SK-N-SH (cell line): Measurements from ENCODE around the gene SNCAIP. TPM values are rescaled to one million over a fixed set of nuclear protein-coding genes. Genes with fewer than 3 reads are reported as not detected.

Experiments
- CTCF ChIA-PET: fragments of 300-600, 350-600 bp; formaldehyde crosslinking; extraction: SDS; loops from one replicate; lab custom pipeline; 2021; lab: Yijun Ruan, JAX
- POLR2A ChIA-PET: fragments of 350-600 bp; sonication (Branson Sonifier 250); formaldehyde crosslinking; extraction: SDS; loops from one replicate; lab custom pipeline; 2020; ENCODE audit warnings: antibody characterized with exemption, inconsistent platforms; lab: Yijun Ruan, JAX
- DNase-seq: peaks from one replicate; pipeline ENCODE4 v3.0.0; 2012
- H2AFZ ChIP-seq: fragments of 200-600 bp; sonication (generic); 2 replicates; pipeline ENCODE4 v1.8.1; 2016; ENCODE audit warnings: antibody characterized with exemption, mild to moderate bottlenecking, low read depth
- H3F3A ChIP-seq: fragments of 200-600 bp; sonication (generic); replicated peaks from 2 replicates; pipeline ENCODE3; 2016; ENCODE audit warnings: antibody characterized with exemption, mild to moderate bottlenecking; ENCODE audit not compliant: insufficient read depth
- H3K27ac ChIP-seq, 2 experiments: fragments of 200-500 bp in 1 of 2; fragments of 200-600 bp in 1 of 2; sonication (Bioruptor generic) in 1 of 2; sonication (generic), shearing (Covaris generic) in 1 of 2; 2 replicates each; pipeline versions ENCODE4 v1.5.1 to v1.6.1; 2014 to 2016; ENCODE audit warnings: low read depth in 2 of 2, inconsistent platforms in 1 of 2, low read length in 1 of 2, mild to moderate bottlenecking in 1 of 2, mixed read lengths in 1 of 2
- H3K27me3 ChIP-seq: fragments of 200-600 bp; sonication (generic), shearing (Covaris generic); 2 replicates; pipeline ENCODE4 v1.6.1; 2016; ENCODE audit warnings: mixed run types; ENCODE audit not compliant: insufficient read depth
- H3K36me3 ChIP-seq, 2 experiments: fragments of 200-500 bp in 1 of 2; fragments of 200-600 bp in 1 of 2; sonication (Bioruptor generic) in 1 of 2; sonication (generic) in 1 of 2; replicated peaks in 1 of 2; 2 replicates each; pipeline versions ENCODE3 to v1.5.1; 2014 to 2016; ENCODE audit warnings: low read length in 1 of 2, mild to moderate bottlenecking in 1 of 2; ENCODE audit not compliant: insufficient read depth in 2 of 2, control insufficient read depth in 1 of 2
- H3K4me1 ChIP-seq, 2 experiments: fragments of 200-500 bp in 1 of 2; fragments of 200-600 bp in 1 of 2; sonication (Bioruptor generic) in 1 of 2; sonication (generic), shearing (Covaris generic) in 1 of 2; 2 replicates each; pipeline versions ENCODE4 v1.5.1 to v1.6.1; 2014 to 2016; ENCODE audit warnings: low read depth in 1 of 2, low read length in 1 of 2, mixed run types in 1 of 2; ENCODE audit not compliant: insufficient read depth in 2 of 2, control insufficient read depth in 1 of 2
- H3K4me2 ChIP-seq: fragments of 200-600 bp; sonication (generic), shearing (Covaris generic); 2 replicates; pipeline ENCODE4 v1.6.1; 2017; ENCODE audit warnings: mixed run types
- H3K4me3 ChIP-seq, 2 experiments: fragments of 200-500 bp in 1 of 2; fragments of 200-600 bp in 1 of 2; sonication (Bioruptor generic) in 1 of 2; sonication (generic), shearing (Covaris generic) in 1 of 2; 2 replicates each; pipeline versions ENCODE4 v1.5.1 to v1.8.1; 2014 to 2016; ENCODE audit warnings: low read depth in 2 of 2, inconsistent platforms in 1 of 2, low read length in 1 of 2, mild to moderate bottlenecking in 1 of 2, mixed read lengths in 1 of 2, moderate library complexity in 1 of 2
- H3K79me2 ChIP-seq: fragments of 200-600 bp; sonication (generic); 2 replicates; pipeline ENCODE4 v1.8.1; 2017; ENCODE audit warnings: mild to moderate bottlenecking; ENCODE audit not compliant: insufficient read depth
- H3K9ac ChIP-seq: fragments of 200-600 bp; sonication (generic); 2 replicates; pipeline ENCODE4 v1.6.1; 2017; ENCODE audit warnings: mixed run types
- H3K9me2 ChIP-seq: fragments of 200-600 bp; sonication (generic); 2 replicates; pipeline ENCODE4 v1.6.1; 2017; ENCODE audit warnings: mixed run types
- H3K9me3 ChIP-seq: fragments of 200-600 bp; sonication (generic); 2 replicates; pipeline ENCODE4 v1.6.1; 2017; ENCODE audit warnings: mixed run types, mild to moderate bottlenecking, moderate library complexity
- H4K20me1 ChIP-seq: fragments of 200-600 bp; sonication (generic); 2 replicates; pipeline ENCODE4 v1.6.1; 2017; ENCODE audit warnings: mild to moderate bottlenecking, mixed run types; ENCODE audit not compliant: insufficient read depth
- EP300 ChIP-seq, 2 experiments: IDR thresholded peaks; 2 replicates each; pipeline versions ENCODE4 v1.4.0 to v1.6.1; 2012; ENCODE audit warnings: borderline replicate concordance in 1 of 2, low read depth in 1 of 2, low read length in 1 of 2
- EZH2phosphoT487 ChIP-seq: fragments of 200-600 bp; sonication (generic); IDR thresholded peaks from 2 replicates; pipeline ENCODE4 v1.6.1; 2017; ENCODE audit warnings: low read depth, mixed run types, mild to moderate bottlenecking, antibody characterized with exemption, moderate library complexity, borderline replicate concordance
- FOSL2 ChIP-seq: IDR thresholded peaks from 2 replicates; pipeline ENCODE4 v1.4.0; 2012; ENCODE audit warnings: low read depth, mild to moderate bottlenecking, moderate library complexity, borderline replicate concordance
- FOXJ3 ChIP-seq: sonication (generic); formaldehyde crosslinking; IDR thresholded peaks from 2 replicates; pipeline ENCODE4 v1.5.1; 2020; ENCODE audit warnings: mild to moderate bottlenecking, missing genetic modification reagents
- GABPA ChIP-seq: IDR thresholded peaks from 2 replicates; pipeline ENCODE4 v1.4.0; 2012; ENCODE audit warnings: low read depth, mild to moderate bottlenecking
- GATA2 ChIP-seq: sonication (generic); formaldehyde crosslinking; IDR thresholded peaks from 2 replicates; pipeline ENCODE4 v1.5.0; 2020; ENCODE audit warnings: mild to moderate bottlenecking, missing genetic modification reagents
- MXI1 ChIP-seq: IDR thresholded peaks from 2 replicates; pipeline ENCODE4 v1.6.1; 2012; ENCODE audit warnings: mild to moderate bottlenecking, low read depth, low read length, improper control_type of control experiment
- NRF1 ChIP-seq: IDR thresholded peaks from 2 replicates; pipeline ENCODE4 v1.6.1; 2012; ENCODE audit warnings: low read depth, mild to moderate bottlenecking, low read length
- POLR2AphosphoS5 ChIP-seq: IDR thresholded peaks from 2 replicates; pipeline ENCODE4 v1.6.1; 2012; ENCODE audit warnings: low read depth, low read length
- RCOR1 ChIP-seq: fragments of 150-350 bp; IDR thresholded peaks from 2 replicates; pipeline ENCODE4 v1.6.1; 2017; ENCODE audit warnings: antibody characterized with exemption, low read length
- RFX5 ChIP-seq: IDR thresholded peaks from 2 replicates; pipeline ENCODE4 v1.6.1; 2012; ENCODE audit warnings: mild to moderate bottlenecking, improper control_type of control experiment, low read length
- SIN3A ChIP-seq: IDR thresholded peaks from 2 replicates; pipeline ENCODE4 v1.6.1; 2012; ENCODE audit warnings: low read depth, mild to moderate bottlenecking, low read length, moderate library complexity, borderline replicate concordance
- SMC3 ChIP-seq: IDR thresholded peaks from 2 replicates; pipeline ENCODE4 v1.6.1; 2012; ENCODE audit warnings: low read depth, low read length, improper control_type of control experiment
- TAF1 ChIP-seq: IDR thresholded peaks from 2 replicates; pipeline ENCODE4 v1.6.1; 2012; ENCODE audit warnings: low read depth, mild to moderate bottlenecking, low read length, moderate library complexity, borderline replicate concordance
- YY1 ChIP-seq: IDR thresholded peaks from 2 replicates; pipeline ENCODE4 v1.4.0; 2012; ENCODE audit warnings: low read depth, mild to moderate bottlenecking
- WGBS: methylation state at CpG from one replicate; pipeline ENCODE4 v1.1.6; 2017; ENCODE audit warnings: low lambda C conversion rate; 5-methylcytosine and 5-hydroxymethylcytosine counted together
- polyA plus RNA-seq, 3 experiments: library from polyadenylated mRNA; depleted of rRNA; stranded (reverse); fragments of >200 nt; gene quantifications; 2 replicates each; pipeline ENCODE4 v1.2.3, GENCODE V29; 2012
- TF ChIP-seq, protein P1 (sequence below): fragments of 150-350 bp; IDR thresholded peaks from 2 replicates; pipeline ENCODE4 v1.6.1; 2016; ENCODE audit warnings: mild to moderate bottlenecking, low read depth, low read length
- TF ChIP-seq, protein P2 (sequence below): IDR thresholded peaks from 2 replicates; pipeline ENCODE4 v1.4.0; 2012; ENCODE audit warnings: low read depth, borderline replicate concordance
- TF ChIP-seq, protein P3 (sequence below): IDR thresholded peaks from 2 replicates; pipeline ENCODE4; 2012
- TF ChIP-seq, protein P4 (sequence below): IDR thresholded peaks from 2 replicates; pipeline ENCODE4 v1.4.0; 2012; ENCODE audit warnings: low read depth

The SNCAIP gene
- polyA plus RNA-seq, 1 of the 3 experiments (the other 2 are of a cell fraction), result not detected

GRCh38 chr5:122310889-122311288, 1.1 kb upstream of the SNCAIP start:
- Histone ChIP-seq H3K27ac (no peak overlapping the region), H2AFZ (no peak overlapping the region), H4K20me1 (no peaks in the 10 kb centered on the region), H3K36me3 (no peaks in the 10 kb centered on the region), H3K27me3 (peaks cover 11% of the 10 kb centered on the region), H3K4me2 (no peak overlapping the region), H3K9ac (no peak overlapping the region), H3F3A (no peaks in the 10 kb centered on the region), H3K4me1 (peaks cover 0 to 8% of the 10 kb centered on the region in 2 experiments; a peak in 2 of 4 replicates), H3K9me2 (no peaks in the 10 kb centered on the region), H3K4me3 (no peak overlapping the region), H3K9me3 (no peaks in the 10 kb centered on the region), H3K79me2 (no peaks in the 10 kb centered on the region)
- TF ChIP-seq POLR2AphosphoS5, result no peak
- TF ChIP-seq RCOR1, result no peak
- TF ChIP-seq, protein P1, sequence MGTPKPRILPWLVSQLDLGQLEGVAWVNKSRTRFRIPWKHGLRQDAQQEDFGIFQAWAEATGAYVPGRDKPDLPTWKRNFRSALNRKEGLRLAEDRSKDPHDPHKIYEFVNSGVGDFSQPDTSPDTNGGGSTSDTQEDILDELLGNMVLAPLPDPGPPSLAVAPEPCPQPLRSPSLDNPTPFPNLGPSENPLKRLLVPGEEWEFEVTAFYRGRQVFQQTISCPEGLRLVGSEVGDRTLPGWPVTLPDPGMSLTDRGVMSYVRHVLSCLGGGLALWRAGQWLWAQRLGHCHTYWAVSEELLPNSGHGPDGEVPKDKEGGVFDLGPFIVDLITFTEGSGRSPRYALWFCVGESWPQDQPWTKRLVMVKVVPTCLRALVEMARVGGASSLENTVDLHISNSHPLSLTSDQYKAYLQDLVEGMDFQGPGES, result no peak
- TF ChIP-seq, protein P2, sequence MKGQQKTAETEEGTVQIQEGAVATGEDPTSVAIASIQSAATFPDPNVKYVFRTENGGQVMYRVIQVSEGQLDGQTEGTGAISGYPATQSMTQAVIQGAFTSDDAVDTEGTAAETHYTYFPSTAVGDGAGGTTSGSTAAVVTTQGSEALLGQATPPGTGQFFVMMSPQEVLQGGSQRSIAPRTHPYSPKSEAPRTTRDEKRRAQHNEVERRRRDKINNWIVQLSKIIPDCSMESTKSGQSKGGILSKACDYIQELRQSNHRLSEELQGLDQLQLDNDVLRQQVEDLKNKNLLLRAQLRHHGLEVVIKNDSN, result no peak
- TF ChIP-seq NRF1, result no peak
- no peak for TF ChIP-seq FOXJ3 (CRISPR knock-in tag)
- no peak for DNase-seq
- 95% methylated on average over 7 of the region's 7 CpGs for WGBS
- POLR2A ChIA-PET, result no interaction called here
- CTCF ChIA-PET, result interaction anchor here (0.8 kb wide), 1 partner anchor 13 kb away, joined by 3 read pairs; no protein-coding TSS in a partner anchor

GRCh38 chr5:122311497-122311960, 508 bp upstream of the SNCAIP start:
- H3K36me3 ChIP-seq, result no peaks in the 10 kb centered on the region
- H3K9me3 ChIP-seq, result no peaks in the 10 kb centered on the region
- peaks cover 11% of the 10 kb centered on the region for H3K27me3 ChIP-seq
- DNase-seq, result no peak
- H3K79me2 ChIP-seq, result no peaks in the 10 kb centered on the region
- peak overlapping the region; percentile 50; the same call in 1 of the 2 replicates for H3K4me2 ChIP-seq
- TF ChIP-seq, protein P1, result no peak
- TF ChIP-seq SMC3 (no peak), YY1 (no peak), TAF1 (no peak), POLR2AphosphoS5 (no peak), SIN3A (no peak), MXI1 (no peak), EP300 (IDR thresholded peaks at IDR 0.05; ENCODE audit: borderline replicate concordance in 1 of 2, low read depth in 1 of 2, low read length in 1 of 2) (no peak), FOXJ3 (CRISPR knock-in tag) (no peak), FOSL2 (no peak), GABPA (no peak), GATA2 (CRISPR knock-in tag) (no peak), NRF1 (no peak), RFX5 (no peak), EZH2phosphoT487 (no peak)
- TF ChIP-seq, protein P3, sequence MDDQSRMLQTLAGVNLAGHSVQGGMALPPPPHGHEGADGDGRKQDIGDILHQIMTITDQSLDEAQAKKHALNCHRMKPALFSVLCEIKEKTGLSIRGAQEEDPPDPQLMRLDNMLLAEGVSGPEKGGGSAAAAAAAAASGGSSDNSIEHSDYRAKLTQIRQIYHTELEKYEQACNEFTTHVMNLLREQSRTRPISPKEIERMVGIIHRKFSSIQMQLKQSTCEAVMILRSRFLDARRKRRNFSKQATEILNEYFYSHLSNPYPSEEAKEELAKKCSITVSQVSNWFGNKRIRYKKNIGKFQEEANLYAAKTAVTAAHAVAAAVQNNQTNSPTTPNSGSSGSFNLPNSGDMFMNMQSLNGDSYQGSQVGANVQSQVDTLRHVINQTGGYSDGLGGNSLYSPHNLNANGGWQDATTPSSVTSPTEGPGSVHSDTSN, result no peak
- TF ChIP-seq, protein P4, sequence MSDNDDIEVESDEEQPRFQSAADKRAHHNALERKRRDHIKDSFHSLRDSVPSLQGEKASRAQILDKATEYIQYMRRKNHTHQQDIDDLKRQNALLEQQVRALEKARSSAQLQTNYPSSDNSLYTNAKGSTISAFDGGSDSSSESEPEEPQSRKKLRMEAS, result no peak
- TF ChIP-seq, protein P2, result no peak
- H4K20me1 ChIP-seq, result no peaks in the 10 kb centered on the region
- WGBS, result 12% methylated on average over 27 of the region's 33 CpGs
- H3K9ac ChIP-seq, result no peak overlapping the region
- H3K4me3 ChIP-seq, result peak overlapping the region in 1 of 2 experiments; percentile 56; a peak in 2 of 4 replicates
- ChIA-PET POLR2A (no interaction called here), CTCF (interaction anchor here (0.8 kb wide), 1 partner anchor 14 kb away, joined by 3 read pairs; no protein-coding TSS in a partner anchor)
- H2AFZ ChIP-seq, result peak overlapping the region; percentile 72; the same call in 1 of the 2 replicates
- peaks cover 0 to 12% of the 10 kb centered on the region in 2 experiments; a peak in 2 of 4 replicates for H3K4me1 ChIP-seq
- peak overlapping the region in 1 of 2 experiments; percentile 55; a peak in 1 of 4 replicates for H3K27ac ChIP-seq
- H3F3A ChIP-seq, result no peaks in the 10 kb centered on the region
- H3K9me2 ChIP-seq, result no peaks in the 10 kb centered on the region
